Erythroblast (primary cell): ENCODE results near the gene SPA17.
A peak's percentile ranks its signal among the peaks of the same experiment; 100 is the strongest.

Experiments
- DNase-seq, 2 experiments: peaks; one replicate each; lab custom pipeline; 2025; lab: John Stamatoyannopoulos, UW
- GATA1 ChIP-seq: IDR thresholded peaks from 2 replicates; pipeline ENCODE4 v1.6.1; 2011; ENCODE audit warnings: low read depth, mild to moderate bottlenecking, control low read depth, low read length, moderate library complexity
- POLR2A ChIP-seq: IDR thresholded peaks from 2 replicates; pipeline ENCODE4 v1.6.1; 2011; ENCODE audit warnings: mild to moderate bottlenecking, low read length

SPA17 gene

DNA sequence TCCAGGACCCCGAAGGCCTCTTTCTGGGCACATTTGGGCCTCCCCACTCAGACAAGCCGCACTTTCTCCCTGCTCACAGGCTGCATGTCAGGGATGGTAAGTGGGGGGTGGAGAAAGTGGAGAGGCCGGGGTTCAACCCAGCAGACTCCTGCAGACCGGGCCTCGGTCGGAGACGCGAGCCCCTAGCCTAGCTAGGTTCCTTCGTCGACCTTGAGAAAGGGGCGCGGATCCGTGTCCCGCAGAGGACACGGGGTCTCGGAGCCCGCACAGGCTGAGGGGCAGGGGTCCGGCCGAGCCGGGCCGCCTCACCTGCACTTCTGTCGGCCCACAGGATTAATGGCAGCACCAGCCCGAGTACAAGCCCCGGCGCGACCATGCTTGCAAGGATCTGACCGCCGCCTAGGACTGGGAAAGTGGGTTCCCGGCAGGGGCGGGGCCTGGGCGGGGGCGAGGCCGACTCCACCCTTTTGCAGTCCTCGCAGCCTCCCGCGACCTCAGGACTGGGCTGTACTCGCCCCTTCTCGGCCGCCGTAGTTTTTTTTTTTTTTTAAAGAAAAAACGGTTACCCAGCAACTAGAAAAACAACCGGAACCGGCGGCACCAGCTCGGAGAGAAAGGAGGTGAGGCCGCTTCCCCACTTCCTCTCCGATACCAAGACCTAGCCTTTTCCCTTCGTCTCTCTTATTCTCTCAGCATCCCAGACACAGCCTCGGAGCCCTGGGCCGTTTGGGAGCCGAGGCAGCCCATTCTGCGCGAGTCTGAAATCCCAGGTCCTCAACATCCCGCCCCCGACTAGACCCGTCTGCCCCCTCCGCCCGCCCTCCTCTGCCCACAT, at the start of gene SPA17, which contains the start of gene SIAE:
SPA17 (plus strand) TSS at position 572 of the 835 bp plus-strand sequence. CDS start 1,361 bp downstream, outside the sequence.
SIAE (minus strand) TSS at position 407 of the 835 bp plus-strand sequence; CDS start at position 376, 31 bp downstream.
- peak; percentile 94 to 96 for DNase-seq
- TF ChIP-seq GATA1: no peak
- peak; percentile 67 for TF ChIP-seq POLR2A

DNA sequence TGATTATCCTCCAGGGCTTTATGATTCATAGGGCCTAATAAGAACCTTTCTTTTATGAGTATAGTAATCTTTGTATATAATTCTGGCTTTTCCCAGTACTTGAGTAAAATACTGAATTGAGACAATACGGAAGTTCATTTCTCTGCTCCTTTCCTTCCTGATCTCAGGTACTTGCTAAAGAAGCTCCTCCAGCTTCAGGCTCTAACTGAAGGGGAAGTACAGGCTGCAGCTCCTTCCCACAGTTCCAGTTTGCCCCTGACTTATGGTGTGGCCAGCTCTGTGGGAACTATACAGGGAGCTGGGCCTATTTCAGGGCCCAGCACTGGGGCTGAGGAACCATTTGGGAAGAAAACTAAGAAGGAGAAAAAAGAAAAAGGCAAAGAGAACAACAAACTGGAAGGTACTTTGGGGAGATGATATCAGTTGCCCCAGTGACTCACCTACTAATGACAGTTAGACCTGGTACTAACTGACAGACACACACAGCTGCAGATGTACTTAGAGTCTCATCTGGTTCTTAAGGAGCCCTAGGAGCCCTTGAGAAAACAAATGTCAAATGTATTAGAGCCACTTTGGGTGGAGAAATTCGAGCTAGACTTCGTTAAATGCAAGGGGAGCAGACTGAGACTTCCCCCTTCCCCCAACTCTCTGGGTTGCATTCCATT, 48.1 kb upstream of the SPA17 start:
- TF ChIP-seq GATA1: no peak
- no peak for TF ChIP-seq POLR2A
- DNase-seq: peak in 1 of 2 experiments; percentile 9

DNA sequence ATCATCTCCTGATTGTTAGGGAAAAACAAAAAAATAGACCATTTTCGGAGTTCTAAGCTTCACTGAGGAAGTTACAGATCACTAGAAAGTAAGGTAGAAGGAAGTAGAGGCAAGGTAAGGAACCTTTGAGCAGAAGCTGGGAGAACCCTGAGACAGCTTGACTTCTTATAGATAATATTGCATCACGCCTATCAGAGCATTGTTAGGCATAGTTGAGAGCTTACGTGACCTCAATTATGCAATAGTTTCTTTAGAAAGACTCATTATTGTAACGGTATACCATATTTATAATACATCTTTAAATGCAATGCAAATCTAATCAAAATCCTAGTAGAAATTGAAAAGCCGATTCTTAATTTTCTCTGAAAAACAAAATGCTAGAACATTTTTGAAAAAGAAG, 46.2 kb upstream of the SPA17 start:
- DNase-seq: no peak
- TF ChIP-seq POLR2A: no peak
- no peak for TF ChIP-seq GATA1

DNA sequence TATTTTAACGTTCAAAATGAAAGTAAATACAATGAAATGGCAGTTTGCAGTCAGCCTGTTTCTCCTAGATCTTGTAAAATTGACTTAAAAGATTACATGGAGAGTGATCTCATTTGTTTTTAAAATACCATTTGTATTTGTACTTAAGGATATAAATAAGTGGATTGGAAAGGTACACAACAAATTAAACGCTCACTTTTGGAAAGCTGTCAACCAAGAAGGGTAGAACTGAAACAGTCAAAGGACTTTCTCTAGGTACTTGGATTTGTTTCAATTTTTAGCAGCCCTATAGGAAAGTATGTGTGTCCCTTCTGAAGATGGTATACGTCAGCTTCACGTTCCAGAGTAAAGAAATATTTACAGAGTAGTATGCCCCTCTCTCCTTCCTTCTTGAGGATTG, 43.7 kb upstream of the SPA17 start:
- DNase-seq: no peak
- TF ChIP-seq GATA1: no peak
- TF ChIP-seq POLR2A: no peak

DNA sequence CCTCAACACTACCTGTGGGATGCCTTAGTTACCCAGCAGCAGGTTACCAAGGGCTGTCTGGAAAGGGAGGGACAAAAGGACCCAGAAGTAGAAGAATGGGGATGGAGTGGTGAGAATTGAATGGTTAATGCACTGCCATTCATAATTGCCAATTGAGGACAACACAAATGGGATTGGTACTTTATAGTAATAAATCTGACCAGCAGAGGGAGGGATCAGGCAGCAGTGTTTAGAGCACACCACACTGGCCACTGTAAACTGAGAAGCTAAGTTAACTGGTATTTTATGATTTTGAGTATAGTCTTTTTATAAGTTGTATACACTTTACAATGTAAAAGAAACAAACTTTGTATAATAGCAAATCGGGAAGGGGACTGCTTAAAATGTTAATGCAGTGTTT, 40.3 kb upstream of the SPA17 start:
- peak; percentile 10 to 22 for DNase-seq
- TF ChIP-seq GATA1 (no peak), POLR2A (no peak)

DNA sequence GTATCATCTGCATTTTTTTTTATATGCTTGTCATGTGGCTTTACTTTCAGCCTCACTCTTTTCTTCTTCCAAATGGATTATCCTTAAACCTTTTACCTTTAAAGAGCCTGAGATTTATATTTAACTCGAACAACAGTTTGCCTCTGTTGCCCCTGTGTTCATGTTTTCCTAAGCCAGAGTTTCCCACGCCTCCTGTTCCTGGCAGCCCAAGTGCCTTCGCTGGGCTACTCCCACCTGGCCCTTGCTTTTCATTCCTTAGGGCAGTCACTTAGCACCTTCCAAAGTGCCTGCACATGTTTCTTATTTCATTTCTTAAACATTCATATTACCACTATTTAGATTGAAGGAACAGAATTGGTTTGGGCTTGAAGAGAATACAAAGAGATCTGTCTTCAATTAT, 37.8 kb upstream of the SPA17 start:
- no peak for DNase-seq
- TF ChIP-seq GATA1 (no peak), POLR2A (no peak)

DNA sequence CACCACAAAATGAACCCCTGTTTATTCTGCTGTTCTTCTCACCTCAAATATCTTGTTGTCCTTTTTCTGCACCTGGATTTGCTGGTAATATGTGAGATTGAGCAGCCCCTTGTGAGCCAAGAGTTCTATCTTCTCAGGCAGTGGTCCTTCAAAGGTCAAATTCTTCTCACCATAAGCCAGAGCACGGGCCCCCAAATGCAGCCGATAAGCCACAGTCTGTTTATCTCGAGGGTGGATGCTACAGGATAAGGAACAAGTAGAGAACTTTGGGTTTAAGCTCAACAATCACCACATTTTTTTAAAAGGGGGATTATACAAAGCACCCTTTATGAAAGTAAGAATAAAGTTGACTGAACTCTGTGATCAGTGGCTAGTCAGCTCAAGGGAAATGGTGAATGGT, 35.2 kb upstream of the SPA17 start:
- DNase-seq: peak; percentile 51 to 86
- TF ChIP-seq GATA1 (no peak), POLR2A (no peak)

DNA sequence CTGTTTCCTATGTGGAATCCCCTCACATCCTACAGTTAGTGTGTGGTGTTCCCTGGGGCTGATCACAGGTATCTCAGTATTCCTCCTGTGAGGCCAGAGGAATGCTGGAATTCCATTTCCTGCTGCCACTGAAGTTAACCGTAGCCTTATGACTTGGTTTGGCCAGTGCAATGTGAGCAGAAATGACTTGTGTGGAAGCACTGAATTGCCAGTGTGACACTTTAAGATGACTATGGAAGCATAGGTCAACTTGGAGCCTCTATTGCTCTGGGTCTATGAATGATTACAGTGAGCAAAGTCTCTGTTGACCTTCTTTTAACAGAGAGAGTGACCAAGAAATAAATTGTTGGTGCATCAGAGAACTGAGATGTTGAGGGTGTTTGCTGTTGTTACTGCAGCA, 34.5 kb upstream of the SPA17 start:
- no peak for DNase-seq
- TF ChIP-seq GATA1: no peak
- TF ChIP-seq POLR2A: no peak

DNA sequence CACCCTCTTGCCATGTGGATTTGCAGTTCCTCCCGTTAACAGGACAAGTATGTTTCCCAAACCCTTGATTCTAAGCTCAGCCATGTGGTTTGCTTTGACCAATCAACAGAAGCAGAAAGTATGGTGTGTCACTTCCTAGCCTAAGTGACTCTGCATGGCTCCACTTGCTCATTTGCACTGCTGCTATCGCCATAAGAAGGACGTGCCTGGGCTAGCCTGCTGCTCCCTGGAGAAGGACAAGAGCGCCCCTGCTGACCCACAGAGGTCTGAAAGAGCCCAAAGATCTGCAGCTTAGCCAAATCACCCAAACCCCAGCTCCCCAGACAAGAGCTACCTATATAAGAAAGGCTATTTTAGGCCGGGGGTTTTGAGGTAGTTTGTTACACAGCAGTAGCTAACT, 33.0 kb upstream of the SPA17 start:
- TF ChIP-seq POLR2A (no peak), GATA1 (no peak)
- DNase-seq: peak; percentile 20 to 22

DNA sequence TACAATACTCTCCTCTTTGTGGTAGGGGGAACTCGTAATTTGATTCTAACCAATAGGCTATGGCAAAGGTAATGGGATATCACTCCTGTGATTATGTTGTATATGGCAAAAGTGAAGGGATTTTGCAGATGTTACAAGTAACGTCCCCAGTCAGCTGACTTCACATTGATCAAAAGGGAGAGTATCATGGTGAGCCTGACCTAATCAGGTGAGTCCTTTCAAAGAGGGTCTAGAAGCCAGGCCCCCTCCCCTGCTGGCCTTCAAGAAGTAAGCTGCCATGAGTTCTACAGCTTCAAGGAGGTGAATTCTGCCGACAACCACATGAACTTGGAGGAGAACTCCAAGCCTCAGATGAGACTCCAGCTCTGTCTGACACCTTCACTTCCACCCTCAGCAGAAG, 31.1 kb upstream of the SPA17 start:
- TF ChIP-seq GATA1 (no peak), POLR2A (no peak)

DNA sequence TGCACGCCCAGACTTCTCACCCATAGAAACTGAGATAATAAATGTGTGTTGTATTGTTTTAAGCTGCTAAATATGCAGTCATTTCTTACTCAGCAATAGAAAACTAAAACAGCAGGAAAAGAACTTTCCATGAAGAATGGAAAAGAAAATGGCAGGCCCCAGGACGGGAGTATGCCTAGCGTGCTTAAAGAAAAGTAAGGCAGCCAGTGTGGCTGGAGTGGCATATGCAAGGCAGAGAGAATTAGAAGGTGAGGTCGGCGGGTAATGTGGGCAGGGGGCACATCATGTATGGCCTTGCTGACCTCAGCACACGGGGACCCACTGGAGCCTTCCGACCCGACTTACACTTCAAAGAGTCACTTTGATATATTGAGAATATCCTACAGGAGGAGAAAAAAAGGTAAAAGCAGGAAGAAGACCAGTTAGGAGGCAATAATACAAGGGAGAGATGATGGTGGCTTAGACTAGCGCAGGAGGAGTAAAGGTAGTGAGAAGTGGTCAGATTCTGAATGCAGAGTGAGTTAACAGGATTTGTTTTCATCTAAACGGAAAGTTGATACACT, 30.6 kb upstream of the SPA17 start:
- no peak for DNase-seq
- TF ChIP-seq POLR2A: no peak
- no peak for TF ChIP-seq GATA1

More for the DNA sequence above, 31.1 kb upstream of the SPA17 start:
- DNase-seq: no peak

DNA sequence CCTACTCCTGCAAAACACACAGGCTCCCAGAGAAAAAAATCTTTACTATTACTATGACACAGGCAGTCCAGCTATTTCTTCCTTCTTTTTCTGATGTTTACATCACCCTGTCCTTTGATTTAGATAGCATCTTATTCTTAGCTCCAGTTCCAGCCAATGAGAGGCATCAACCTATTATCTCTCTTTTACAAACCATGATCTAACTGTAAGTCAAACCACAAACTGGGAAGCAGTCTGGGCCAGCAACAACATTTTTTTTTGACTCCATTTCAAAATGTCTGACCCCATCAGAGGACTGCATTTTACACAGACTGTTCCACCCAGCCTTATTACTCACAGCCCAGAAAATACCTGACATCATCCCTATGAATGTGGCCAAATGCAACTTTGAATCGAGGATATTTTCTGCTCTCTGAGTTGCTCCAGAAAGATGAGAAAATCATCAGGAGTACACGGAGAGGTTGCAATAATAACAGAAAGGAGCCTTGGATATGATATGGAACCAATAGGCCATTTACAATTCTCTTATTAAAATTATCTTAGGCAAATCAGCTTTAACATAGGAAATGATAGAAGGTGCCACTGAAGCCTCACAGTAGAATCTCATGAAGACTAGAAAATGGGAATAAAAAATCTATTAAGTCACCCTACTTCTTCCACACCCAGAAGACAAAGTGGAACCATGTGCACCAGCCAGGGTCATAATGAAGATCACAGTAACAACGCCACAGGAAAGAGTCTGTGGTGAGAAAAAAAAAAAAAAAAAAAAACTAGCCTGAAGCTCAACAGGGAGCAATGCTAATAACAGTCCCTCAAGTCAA, 29.9 kb upstream of the SPA17 start:
- peak; percentile 57 to 73 for DNase-seq

DNA sequence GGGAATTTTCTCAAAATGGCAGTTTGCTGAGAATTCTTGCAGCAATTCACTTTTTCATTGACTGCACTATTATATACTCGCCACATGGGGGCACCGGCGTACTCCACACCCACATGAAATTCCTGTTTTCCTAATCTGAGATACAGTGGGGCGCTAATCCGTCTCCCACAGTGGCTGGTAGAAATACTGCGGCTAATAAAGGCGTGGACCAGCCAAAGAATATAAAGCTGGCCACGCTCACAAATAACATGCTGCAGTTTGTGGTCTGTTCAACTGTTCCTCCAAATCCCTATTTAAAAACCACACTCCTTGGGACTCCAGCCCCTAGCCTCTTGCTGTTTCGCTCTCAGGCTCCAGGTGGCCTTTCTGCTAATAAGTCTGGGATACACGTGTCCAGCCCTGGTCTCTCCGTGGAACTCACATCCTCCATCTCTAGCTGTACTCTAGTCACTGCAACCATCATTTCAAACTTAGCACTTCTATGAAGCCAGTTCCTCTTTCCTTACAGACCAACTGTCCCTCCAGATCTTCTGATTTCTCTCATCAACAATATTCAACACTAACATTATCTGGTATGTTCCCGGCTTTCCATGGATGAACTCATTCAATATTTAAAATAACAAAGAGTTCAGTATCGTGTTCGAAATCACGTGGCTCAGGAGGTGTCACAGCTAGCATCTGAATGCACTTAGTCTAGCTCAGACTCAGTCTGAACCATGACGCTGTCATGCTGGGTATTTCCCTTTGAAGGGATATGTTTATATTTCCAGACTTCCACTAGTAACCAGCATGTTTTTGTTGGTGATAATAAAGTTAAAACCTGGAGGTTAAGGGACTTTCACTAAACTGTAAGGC, 29.1 kb upstream of the SPA17 start:
- peak; percentile 75 to 80 for DNase-seq
- TF ChIP-seq POLR2A (no peak), GATA1 (no peak)

More for the DNA sequence above, 29.9 kb upstream of the SPA17 start:
- no peak for TF ChIP-seq GATA1
- peak; percentile 27 for TF ChIP-seq POLR2A
